DMS 273 treated with DMSO at 0.1 percent for 48 hours (cell line): ENCODE data around the gene GAPDHS.
A peak's percentile ranks its signal among the peaks of the same experiment; 100 is the strongest.

Experiments used
- DNase-seq: peaks from one replicate; lab custom pipeline; 2025; lab: John Stamatoyannopoulos, UW

GAPDHS gene

GRCh38 chr19:35540356-35540927 is 7.2 kb downstream of the GAPDHS start:
- DNase-seq = no peak

- no peak for DNase-seq
Measured at GRCh38 chr19:35542209-35542608, 9.0 kb downstream of the GAPDHS start.

GRCh38 chr19:35543280-35544109 is 10.2 kb downstream of the GAPDHS start:
- DNase-seq = no peak

- DNase-seq = no peak
Measured at GRCh38 chr19:35544110-35544802, 11.0 kb downstream of the GAPDHS start.

- DNase-seq = peak; percentile 55
Measured at GRCh38 chr19:35545001-35545854, 12.0 kb downstream of the GAPDHS start, which contains the start of gene TMEM147. TMEM147 (plus strand) TSS chr19:35545626; CDS start chr19:35545740, 114 bp downstream.

- no peak for DNase-seq
Measured at GRCh38 chr19:35545855-35546381, 12.7 kb downstream of the GAPDHS start.

GRCh38 chr19:35546532-35546931 is 13.3 kb downstream of the GAPDHS start:
- no peak for DNase-seq

GRCh38 chr19:35549174-35549788 is 16.0 kb downstream of the GAPDHS start:
- peak; percentile 17 for DNase-seq

- DNase-seq = no peak
Measured at GRCh38 chr19:35549879-35550523, 16.7 kb downstream of the GAPDHS start.

GRCh38 chr19:35551091-35551810 is 18.0 kb downstream of the GAPDHS start:
- no peak for DNase-seq

GRCh38 chr19:35552534-35553384 is 19.5 kb downstream of the GAPDHS start:
- DNase-seq = no peak

GRCh38 chr19:35553385-35554000 is 20.2 kb downstream of the GAPDHS start:
- DNase-seq = no peak

GRCh38 chr19:35554076-35554475 is 20.8 kb downstream of the GAPDHS start:
- DNase-seq = no peak

GRCh38 chr19:35555301-35556005 is 22.2 kb downstream of the GAPDHS start:
- no peak for DNase-seq

- DNase-seq = no peak
Measured at GRCh38 chr19:35556025-35556590, 22.9 kb downstream of the GAPDHS start.

- no peak for DNase-seq
Measured at GRCh38 chr19:35556846-35557538, 23.7 kb downstream of the GAPDHS start.
